ENCODE measurements around the gene ATP5PO.

- TF ChIP-seq CTCF (conservative IDR thresholded peaks at IDR 0.05 in 1 of 2, IDR thresholded peaks at IDR 0.05 in 1 of 2; ENCODE audit: low read depth in 1 of 2, low read length in 2 of 2) (no peak), EZH2 (IDR thresholded peaks at IDR 0.05; ENCODE audit: low read length, missing control alignments) (no peak)
Observed at GRCh38 chr21:33869873-33870272, 45.7 kb downstream of the ATP5PO start.

Measured in fibroblast of lung (primary cell).